ENCODE measurements around the gene PKDREJ.

- no peak for TF ChIP-seq CTCF (conservative IDR thresholded peaks at IDR 0.05; ENCODE audit: low read depth in 2 of 2)
- no peak for TF ChIP-seq REST (IDR thresholded peaks at IDR 0.05; ENCODE audit: unreplicated experiment)
- TF ChIP-seq POLR2AphosphoS5 (IDR thresholded peaks at IDR 0.05; ENCODE audit: low read depth), result no peak
- TF ChIP-seq CREB1 (CRISPR knock-in tag; IDR thresholded peaks at IDR 0.05; ENCODE audit: low read depth), result no peak
- TF ChIP-seq EZH2phosphoT487 (IDR thresholded peaks at IDR 0.05; ENCODE audit: unreplicated experiment), result no peak
- TF ChIP-seq JUNB (IDR thresholded peaks at IDR 0.05; ENCODE audit: unreplicated experiment), result no peak
- no peak for TF ChIP-seq EZH2 (IDR thresholded peaks at IDR 0.05; ENCODE audit: low read depth, unreplicated experiment)
- TF ChIP-seq ETS1 (IDR thresholded peaks at IDR 0.05), result no peak
Observed at GRCh38 chr22:46225631-46226030, 37.5 kb downstream of the PKDREJ start.

Measured in GM23338 (cell line).